Retina (tissue), 1 donor: ENCODE results near the gene SLC6A2.

ENCODE experiments used
- DNase-seq: peaks from one replicate; pipeline ENCODE4 v3.0.0-alpha.2; 2016

Gene SLC6A2

GRCh38 chr16:55678161-55678821 is 22.5 kb downstream of the SLC6A2 start:
- no peak for DNase-seq

- DNase-seq, result no peak
Observed at GRCh38 chr16:55682086-55682485, 26.3 kb downstream of the SLC6A2 start.

DNA sequence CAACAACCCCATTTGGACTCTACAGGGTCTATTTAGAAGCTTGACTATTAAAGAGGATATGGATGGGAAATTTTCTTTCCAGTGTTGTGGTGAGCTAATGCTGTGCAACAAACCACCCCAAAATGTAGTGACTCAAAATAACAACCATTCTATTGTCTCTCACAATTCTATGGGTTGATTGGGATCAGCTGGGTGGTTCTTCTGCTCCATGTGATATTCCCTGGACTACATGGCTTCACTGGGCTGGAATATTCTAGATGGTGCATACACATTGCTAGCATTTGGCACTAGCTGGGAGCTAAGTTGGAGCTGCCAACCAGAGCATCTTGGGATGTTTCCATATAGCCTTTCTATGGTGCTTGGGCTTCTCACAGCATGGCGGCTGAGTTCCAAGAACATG is 30.2 kb downstream of the SLC6A2 start:
- DNase-seq, result no peak

DNA sequence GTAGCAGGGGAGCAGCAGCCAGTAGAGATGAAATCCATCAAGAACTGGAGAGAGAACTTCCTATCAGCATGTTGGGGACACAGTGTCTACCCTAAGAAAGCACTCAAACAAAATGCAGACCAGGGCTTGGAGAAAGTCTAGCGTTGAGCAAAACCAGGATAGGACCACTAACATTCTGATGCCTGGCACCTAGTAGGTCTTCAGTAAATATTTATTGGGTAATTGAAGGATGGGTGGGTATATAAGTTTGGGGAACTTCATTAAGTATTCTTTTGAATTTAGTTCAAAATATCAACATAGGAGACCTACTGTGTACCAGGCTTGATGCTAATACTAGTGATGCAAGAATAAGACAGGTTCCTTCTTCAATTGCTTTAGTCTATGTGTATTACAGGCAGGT is 30.9 kb downstream of the SLC6A2 start:
- DNase-seq, result no peak

DNA sequence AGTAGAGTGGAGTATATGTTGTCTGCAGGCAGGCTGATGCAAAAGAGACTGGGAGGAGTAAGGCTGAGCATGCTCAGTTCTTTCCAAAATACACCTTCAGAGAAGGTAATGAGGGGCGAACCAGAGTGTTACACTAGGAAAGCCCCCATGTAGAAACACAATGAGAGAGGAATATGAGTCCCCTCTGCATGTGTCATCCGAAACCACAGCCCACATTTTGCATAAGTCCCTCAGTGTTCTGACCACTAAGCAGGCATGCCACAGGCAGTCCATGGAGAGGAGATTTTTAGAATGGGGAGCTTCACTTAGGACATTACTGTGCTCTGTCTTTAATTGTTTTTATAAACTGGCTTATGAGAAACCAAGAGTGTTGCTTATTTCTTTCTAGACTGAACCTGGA is 32.0 kb downstream of the SLC6A2 start:
- DNase-seq, result no peak

DNA sequence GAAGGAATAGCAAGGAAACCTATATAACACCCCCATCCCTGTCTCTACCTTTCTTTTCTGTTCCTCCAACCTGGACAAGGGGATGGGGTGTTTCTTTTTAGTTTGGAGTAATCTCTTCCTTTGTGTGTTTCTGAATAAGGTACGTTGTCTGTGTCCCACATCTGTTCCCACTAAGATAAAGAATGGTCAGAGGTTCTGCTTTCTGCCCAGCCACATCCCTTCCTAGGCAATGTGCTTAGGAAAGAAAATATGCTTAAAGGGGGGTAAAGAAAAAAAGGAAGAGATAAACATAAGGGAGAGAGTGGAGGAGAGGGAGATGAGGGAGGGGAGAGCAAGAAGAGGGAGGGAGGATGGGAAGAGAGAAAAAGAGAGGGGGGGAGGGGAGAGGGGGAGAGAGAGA is 35.1 kb downstream of the SLC6A2 start:
- no peak for DNase-seq

DNA sequence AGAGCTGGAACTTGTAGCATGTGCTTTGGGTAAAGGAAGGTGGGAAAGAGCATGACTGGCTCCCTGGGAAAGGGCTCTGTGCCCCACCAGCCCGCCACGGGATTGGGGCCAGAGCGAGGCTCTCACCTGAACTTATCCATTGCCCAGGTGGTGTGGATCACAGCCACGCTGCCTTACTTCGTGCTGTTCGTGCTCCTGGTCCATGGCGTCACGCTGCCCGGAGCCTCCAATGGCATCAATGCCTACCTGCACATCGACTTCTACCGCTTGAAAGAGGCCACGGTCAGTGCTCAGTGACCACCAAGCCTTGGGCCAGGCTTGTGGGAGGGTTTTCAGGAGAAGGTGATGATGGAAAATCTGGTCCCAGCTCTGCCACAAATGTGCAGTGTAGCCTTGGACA is 36.0 kb downstream of the SLC6A2 start:
- no peak for DNase-seq

GRCh38 chr16:55695595-55695994 is 39.8 kb downstream of the SLC6A2 start:
- DNase-seq, result no peak

- no peak for DNase-seq
Observed at GRCh38 chr16:55697867-55698266, 42.1 kb downstream of the SLC6A2 start.

DNA sequence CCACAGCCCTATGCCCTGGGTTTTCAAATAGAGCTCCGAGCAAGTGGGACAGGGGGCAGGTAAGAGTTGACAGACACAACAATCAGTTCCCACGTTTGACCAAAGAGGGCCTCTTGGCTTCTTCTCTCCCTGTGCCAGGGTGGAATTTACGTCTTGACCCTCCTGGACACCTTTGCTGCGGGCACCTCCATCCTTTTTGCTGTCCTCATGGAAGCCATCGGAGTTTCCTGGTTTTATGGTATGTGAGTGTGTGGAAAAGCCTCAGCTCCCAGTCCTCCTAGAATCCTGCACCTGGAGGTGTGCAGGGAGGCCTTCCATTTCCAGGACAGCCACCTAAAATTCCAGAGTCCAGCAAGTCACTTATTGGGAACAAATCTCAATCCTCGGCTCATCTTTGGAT is 42.5 kb downstream of the SLC6A2 start:
- DNase-seq, result no peak

DNA sequence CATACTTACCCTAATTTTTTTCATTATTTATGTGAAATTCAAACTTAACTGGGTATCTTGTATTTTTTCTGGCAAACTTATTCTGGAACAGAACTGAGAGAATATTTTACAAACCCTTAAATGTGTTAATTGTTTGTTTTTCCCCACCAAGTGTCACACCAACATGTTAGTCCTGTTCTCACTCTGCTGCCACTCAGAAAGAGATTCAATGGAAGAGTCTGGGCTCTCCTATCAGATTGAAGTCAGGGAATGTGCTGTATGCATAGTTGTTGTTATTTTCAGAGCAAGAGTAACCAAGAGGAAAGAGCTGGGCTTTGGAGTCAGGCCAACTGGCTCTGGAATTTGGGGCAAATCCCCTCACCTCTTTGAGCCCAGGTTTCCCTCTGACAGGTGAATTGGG is 43.2 kb downstream of the SLC6A2 start:
- no peak for DNase-seq

GRCh38 chr16:55699616-55700015 is 43.8 kb downstream of the SLC6A2 start:
- DNase-seq, result no peak

- DNase-seq, result no peak
Observed at GRCh38 chr16:55700067-55700466, 44.3 kb downstream of the SLC6A2 start.

GRCh38 chr16:55700961-55701360 is 45.2 kb downstream of the SLC6A2 start:
- DNase-seq, result no peak

GRCh38 chr16:55701442-55702319 is 45.9 kb downstream of the SLC6A2 start:
- DNase-seq, result peak; percentile 44

DNA sequence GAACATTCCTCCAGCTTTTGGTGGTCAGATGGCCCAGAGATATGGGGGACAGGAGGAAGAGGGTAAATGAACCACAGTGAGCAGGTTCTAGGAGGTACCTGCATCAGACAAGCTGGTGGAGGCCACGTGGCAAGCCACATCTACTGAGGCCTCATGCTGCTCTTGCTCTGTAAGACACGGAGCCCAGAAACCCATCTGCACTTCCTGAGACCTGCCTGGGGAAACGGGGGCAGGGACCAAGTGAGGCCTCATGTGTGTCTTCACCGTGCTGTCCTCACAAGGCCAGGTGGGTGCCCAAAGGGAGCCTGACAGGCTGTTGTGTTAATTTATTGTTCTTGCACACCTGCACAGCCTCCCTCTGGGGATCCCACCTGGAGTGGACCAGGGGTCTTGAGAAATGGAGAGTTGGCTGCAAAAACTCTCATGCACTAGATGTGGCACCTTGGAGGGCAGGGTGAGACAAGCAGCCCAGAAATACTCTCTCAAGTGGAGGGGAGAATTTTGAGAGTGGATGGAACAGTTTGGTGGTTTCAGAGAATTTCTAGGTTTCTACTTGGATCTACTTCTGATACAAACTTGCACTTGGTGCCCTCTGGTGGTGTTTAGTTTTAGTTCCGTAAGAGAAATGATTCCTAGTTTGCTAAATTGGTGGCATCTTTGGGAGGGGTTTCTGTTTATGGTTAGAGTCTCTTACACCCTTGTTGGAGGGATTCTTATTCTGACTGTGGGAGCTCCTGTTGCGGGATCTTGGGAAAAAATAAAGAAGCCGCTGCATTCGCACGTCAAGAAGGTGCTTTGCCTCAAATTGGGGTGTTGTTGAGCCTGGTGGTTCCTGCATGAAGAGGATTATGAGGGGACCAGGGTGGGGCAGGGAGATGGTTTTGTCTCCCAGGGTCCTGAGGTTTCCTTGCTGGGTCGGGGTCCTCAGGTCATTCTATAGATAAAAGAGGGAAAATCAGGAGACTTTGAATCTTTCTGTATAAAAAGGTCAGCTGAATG is 47.5 kb downstream of the SLC6A2 start:
- peak; percentile 53 for DNase-seq

DNA sequence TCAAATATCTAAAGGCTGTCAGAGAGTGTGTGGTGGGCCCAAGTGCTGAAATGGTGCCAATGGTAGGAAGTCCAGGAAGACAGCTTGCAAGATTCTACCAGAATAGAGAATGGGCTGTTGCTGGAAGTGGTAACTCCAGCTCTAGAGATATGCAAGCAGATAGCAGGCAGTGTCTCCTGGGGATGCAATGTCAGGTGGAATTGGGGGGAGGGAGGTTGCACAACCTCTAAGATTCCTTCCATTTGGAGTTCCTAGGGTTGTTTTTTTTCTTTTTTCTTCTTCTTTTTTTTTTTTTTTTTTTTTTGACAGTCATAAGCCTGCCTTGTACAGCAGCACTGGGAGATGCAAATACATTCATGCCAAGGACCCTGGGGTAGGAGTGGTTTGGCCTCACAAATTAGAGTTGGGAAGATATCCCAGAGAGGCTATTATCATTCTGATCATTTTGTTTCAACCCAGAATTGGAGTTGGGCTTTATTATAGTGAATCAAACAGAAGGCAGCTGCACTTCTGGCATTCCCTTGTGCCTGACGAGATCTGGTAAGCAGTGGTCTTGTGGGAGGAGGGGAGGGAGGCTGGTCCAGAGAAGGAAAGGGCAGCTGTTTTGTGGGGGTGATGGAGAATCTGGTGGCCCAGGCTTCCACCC is 51.1 kb downstream of the SLC6A2 start:
- no peak for DNase-seq

GRCh38 chr16:55709801-55710200 is 54.0 kb downstream of the SLC6A2 start:
- DNase-seq, result no peak

- DNase-seq, result no peak
Observed at GRCh38 chr16:55710466-55710865, 54.7 kb downstream of the SLC6A2 start.

- peak; percentile 69 for DNase-seq
Observed at GRCh38 chr16:55711959-55712876, 56.4 kb downstream of the SLC6A2 start.

DNA sequence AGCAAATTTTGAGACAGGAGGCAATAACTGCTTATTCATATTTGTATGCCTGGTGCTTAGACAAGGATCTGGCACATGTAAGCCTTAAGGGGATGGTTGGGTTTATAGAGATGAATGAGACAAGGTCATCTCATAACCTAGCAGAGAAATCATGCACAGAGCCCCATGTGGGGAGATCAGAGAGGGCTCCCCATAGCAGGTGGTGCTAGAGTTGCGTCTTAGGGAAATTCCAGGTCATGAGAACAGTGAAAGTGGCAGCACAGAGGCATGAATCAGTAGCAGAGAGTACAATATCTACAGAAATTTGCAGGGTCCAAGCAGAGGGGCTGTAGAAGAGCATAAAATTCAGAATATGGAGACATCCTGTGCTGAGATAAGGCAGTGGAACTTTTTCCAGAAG is 57.3 kb downstream of the SLC6A2 start:
- DNase-seq, result no peak

DNA sequence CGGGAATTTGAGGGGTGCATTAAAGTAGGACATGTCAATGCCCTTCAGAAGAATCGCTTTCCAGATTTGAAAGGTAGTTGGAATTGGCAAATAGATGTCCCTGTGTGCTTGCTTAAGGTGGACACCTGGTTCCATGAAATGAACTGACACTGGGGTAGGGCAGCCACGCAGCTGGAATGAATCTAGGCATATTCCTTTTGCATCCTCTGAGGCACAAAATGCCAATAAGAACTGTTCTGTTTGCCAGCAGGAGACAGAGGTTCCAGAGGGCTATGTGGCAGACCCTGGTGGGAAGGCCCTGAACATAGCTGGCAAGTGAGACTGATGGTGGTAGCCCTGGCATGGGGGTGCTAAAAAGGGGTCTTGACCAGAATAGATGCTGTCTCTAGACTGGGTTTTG is 61.5 kb downstream of the SLC6A2 start:
- DNase-seq, result no peak
